ENCODE measurements around the gene LTBP1. TPM values are rescaled to one million over a fixed set of nuclear protein-coding genes. Genes with fewer than 3 reads are reported as not detected.
A peak's percentile ranks its signal among the peaks of the same experiment; 100 is the strongest.
"Not testable (repeated sequence)": the region's sequence is repeated elsewhere in the genome, so short reads cannot be mapped to it uniquely, and the experiment has no call there.

The LTBP1 gene
- total RNA-seq, 1 experiment from 2014 or later = 119 TPM

- peak; percentile 17 for DNase-seq (ENCODE audit: unreplicated experiment)
- Mint-ChIP-seq H3K4me1 (ENCODE audit: insufficient read depth, unreplicated experiment) (peaks cover 15% of the 10 kb centered on the region), H3K36me3 (ENCODE audit: insufficient read depth, unreplicated experiment) (no peaks in the 10 kb centered on the region), H3K27ac (ENCODE audit: low read depth, unreplicated experiment) (no peak overlapping the region), H3K9me3 (ENCODE audit: unreplicated experiment) (peaks cover 16% of the 10 kb centered on the region), H3K27me3 (ENCODE audit: insufficient read depth, unreplicated experiment) (no peaks in the 10 kb centered on the region), H3K4me3 (ENCODE audit: unreplicated experiment) (no peak overlapping the region)
- TF ChIP-seq CTCF (IDR thresholded peaks at IDR 0.05; ENCODE audit: unreplicated experiment) = no peak
- CTCF ChIA-PET = interaction anchor here (0.6 to 2.3 kb wide), 3 partner anchors 26 to 158 kb away, joined by 3 to 10 read pairs (median 3); no protein-coding TSS in a partner anchor
- BruUV-seq (replicated peaks) = no TSS peak
- POLR2A ChIA-PET = interaction anchor here (0.6 to 0.9 kb wide), 2 partner anchors 9 to 852 kb away, joined by 3 read pairs; no protein-coding TSS in a partner anchor
- intact Hi-C loops (cut with micrococcal nuclease) = no loop called here
These were observed 29.8 kb downstream of the LTBP1 start for GRCh38 chr2:32976409-32977063.

GRCh38 chr2:32977228-32977758, 30.5 kb downstream of the LTBP1 start:
- BruUV-seq (replicated peaks) = no TSS peak
- no peaks in the 10 kb centered on the region for H3K36me3 Mint-ChIP-seq (ENCODE audit: insufficient read depth, unreplicated experiment)
- intact Hi-C loops (cut with micrococcal nuclease) = no loop called here
- peaks cover 16% of the 10 kb centered on the region for H3K9me3 Mint-ChIP-seq (ENCODE audit: unreplicated experiment)
- peak; percentile 91 for DNase-seq (ENCODE audit: unreplicated experiment)
- H3K27ac Mint-ChIP-seq (ENCODE audit: low read depth, unreplicated experiment) = no peak overlapping the region
- CTCF ChIA-PET = interaction anchor here (0.6 to 2.3 kb wide), 4 partner anchors 27 to 425 kb away, joined by 3 to 10 read pairs (median 3); no protein-coding TSS in a partner anchor
- POLR2A ChIA-PET = interaction anchor here (0.6 to 0.9 kb wide), 3 partner anchors 9 to 851 kb away, joined by 3 to 4 read pairs (median 3); no protein-coding TSS in a partner anchor
- TF ChIP-seq CTCF (IDR thresholded peaks at IDR 0.05; ENCODE audit: unreplicated experiment) = no peak
- H3K27me3 Mint-ChIP-seq (ENCODE audit: insufficient read depth, unreplicated experiment) = no peaks in the 10 kb centered on the region
- H3K4me1 Mint-ChIP-seq (ENCODE audit: insufficient read depth, unreplicated experiment) = peaks cover 15% of the 10 kb centered on the region
- no peak overlapping the region for H3K4me3 Mint-ChIP-seq (ENCODE audit: unreplicated experiment)

- H3K4me3 Mint-ChIP-seq (ENCODE audit: unreplicated experiment) = no peak overlapping the region
- ChIA-PET POLR2A (interaction anchor here (0.6 to 1.2 kb wide), 3 partner anchors 15 to 605 kb away, joined by 3 read pairs; no protein-coding TSS in a partner anchor), CTCF (interaction anchor here (0.7 kb wide), 1 partner anchor 459 kb away, joined by 3 read pairs; no protein-coding TSS in a partner anchor)
- BruUV-seq (replicated peaks) = no TSS peak
- intact Hi-C loops (cut with micrococcal nuclease) = no loop called here
- no peak for DNase-seq (ENCODE audit: unreplicated experiment)
- peaks cover 13% of the 10 kb centered on the region for H3K4me1 Mint-ChIP-seq (ENCODE audit: insufficient read depth, unreplicated experiment)
- no peaks in the 10 kb centered on the region for H3K36me3 Mint-ChIP-seq (ENCODE audit: insufficient read depth, unreplicated experiment)
- no peaks in the 10 kb centered on the region for H3K27me3 Mint-ChIP-seq (ENCODE audit: insufficient read depth, unreplicated experiment)
- H3K9me3 Mint-ChIP-seq (ENCODE audit: unreplicated experiment) = no peaks in the 10 kb centered on the region
- TF ChIP-seq CTCF (IDR thresholded peaks at IDR 0.05; ENCODE audit: unreplicated experiment) = no peak
- no peak overlapping the region for H3K27ac Mint-ChIP-seq (ENCODE audit: low read depth, unreplicated experiment)
These were observed 34.9 kb downstream of the LTBP1 start for GRCh38 chr2:32981612-32982011.

GRCh38 chr2:32983193-32983924, 36.6 kb downstream of the LTBP1 start:
- BruUV-seq (replicated peaks) = not testable (repeated sequence)

More at GRCh38 chr2:32983193-32983924, 36.6 kb downstream of the LTBP1 start:
- H3K36me3 Mint-ChIP-seq (ENCODE audit: insufficient read depth, unreplicated experiment); H3K9me3 Mint-ChIP-seq (ENCODE audit: unreplicated experiment); intact Hi-C loops (cut with micrococcal nuclease); H3K27me3 Mint-ChIP-seq (ENCODE audit: insufficient read depth, unreplicated experiment); H3K27ac Mint-ChIP-seq (ENCODE audit: low read depth, unreplicated experiment); H3K4me3 Mint-ChIP-seq (ENCODE audit: unreplicated experiment); POLR2A ChIA-PET; DNase-seq (ENCODE audit: unreplicated experiment); H3K4me1 Mint-ChIP-seq (ENCODE audit: insufficient read depth, unreplicated experiment): not testable (repeated sequence)
- CTCF ChIA-PET = interaction anchor here (0.6 kb wide), 1 partner anchor 271 kb away, joined by 5 read pairs; no protein-coding TSS in a partner anchor

Data from MCF 10A (cell line).